GM12878 (cell line): ENCODE measurements around the gene QSOX2.

Source experiments
- BHLHE40 ChIP-seq, 2 experiments: fragments of 450-650 bp in 1 of 2; IDR thresholded peaks; 2 replicates each; pipeline ENCODE4 v1.6.1; 2011 to 2017; ENCODE audit warnings: low read depth in 2 of 2, borderline replicate concordance in 1 of 2, improper control_type of control experiment in 1 of 2, low read length in 1 of 2, mild to moderate bottlenecking in 1 of 2
- FOS ChIP-seq: IDR thresholded peaks from 3 replicates; pipeline ENCODE4 v1.6.1; 2011; ENCODE audit warnings: borderline replicate concordance; ENCODE audit not compliant: insufficient read length; ENCODE audit errors: extremely low read depth
- HDAC6 ChIP-seq: fragments of 200-600 bp; sonication (generic); IDR thresholded peaks from one replicate; pipeline ENCODE4 v1.8.0; 2017; ENCODE audit warnings: antibody characterized with exemption; ENCODE audit not compliant: unreplicated experiment
- MYC ChIP-seq: IDR thresholded peaks from 2 replicates; pipeline ENCODE4 v1.6.1; 2011; ENCODE audit warnings: mild to moderate bottlenecking, low read length, moderate library complexity, inconsistent platforms; ENCODE audit not compliant: insufficient read depth, insufficient replicate concordance, insufficient read length, severe bottlenecking
- NR2C1 ChIP-seq: fragments of 450-650 bp; IDR thresholded peaks from 2 replicates; pipeline ENCODE4 v1.6.1; 2017; ENCODE audit warnings: antibody characterized with exemption, mild to moderate bottlenecking, moderate library complexity
- SIN3A ChIP-seq: IDR thresholded peaks from 2 replicates; pipeline ENCODE4 v1.6.1; 2012; ENCODE audit warnings: low read depth, low read length, improper control_type of control experiment
- TF ChIP-seq, protein P1 (sequence below), 3 experiments: IDR thresholded peaks in 2 of 3; conservative IDR thresholded peaks in 1 of 3; 2 replicates each; pipeline ENCODE4 v1.5.1; 2011; ENCODE audit warnings: low read depth in 3 of 3, low read length in 3 of 3, mild to moderate bottlenecking in 3 of 3, control low read depth in 2 of 3, moderate library complexity in 2 of 3, inconsistent platforms in 1 of 3, mixed read lengths in 1 of 3; ENCODE audit not compliant: control insufficient read depth in 2 of 3, insufficient read depth in 1 of 3; ENCODE audit errors: extremely low read depth in 1 of 3
- TF ChIP-seq, protein P2 (sequence below): fragments of 150-350 bp; IDR thresholded peaks from 2 replicates; pipeline ENCODE4 v1.6.1; 2016; ENCODE audit warnings: low read depth, low read length
- TF ChIP-seq, protein P3 (sequence below): IDR thresholded peaks from 2 replicates; pipeline ENCODE4 v1.6.1; 2011; ENCODE audit warnings: borderline replicate concordance, low read depth, mild to moderate bottlenecking, moderate library complexity, mixed read lengths, low read length; ENCODE audit not compliant: insufficient read depth; ENCODE audit errors: extremely low read length

DNA sequence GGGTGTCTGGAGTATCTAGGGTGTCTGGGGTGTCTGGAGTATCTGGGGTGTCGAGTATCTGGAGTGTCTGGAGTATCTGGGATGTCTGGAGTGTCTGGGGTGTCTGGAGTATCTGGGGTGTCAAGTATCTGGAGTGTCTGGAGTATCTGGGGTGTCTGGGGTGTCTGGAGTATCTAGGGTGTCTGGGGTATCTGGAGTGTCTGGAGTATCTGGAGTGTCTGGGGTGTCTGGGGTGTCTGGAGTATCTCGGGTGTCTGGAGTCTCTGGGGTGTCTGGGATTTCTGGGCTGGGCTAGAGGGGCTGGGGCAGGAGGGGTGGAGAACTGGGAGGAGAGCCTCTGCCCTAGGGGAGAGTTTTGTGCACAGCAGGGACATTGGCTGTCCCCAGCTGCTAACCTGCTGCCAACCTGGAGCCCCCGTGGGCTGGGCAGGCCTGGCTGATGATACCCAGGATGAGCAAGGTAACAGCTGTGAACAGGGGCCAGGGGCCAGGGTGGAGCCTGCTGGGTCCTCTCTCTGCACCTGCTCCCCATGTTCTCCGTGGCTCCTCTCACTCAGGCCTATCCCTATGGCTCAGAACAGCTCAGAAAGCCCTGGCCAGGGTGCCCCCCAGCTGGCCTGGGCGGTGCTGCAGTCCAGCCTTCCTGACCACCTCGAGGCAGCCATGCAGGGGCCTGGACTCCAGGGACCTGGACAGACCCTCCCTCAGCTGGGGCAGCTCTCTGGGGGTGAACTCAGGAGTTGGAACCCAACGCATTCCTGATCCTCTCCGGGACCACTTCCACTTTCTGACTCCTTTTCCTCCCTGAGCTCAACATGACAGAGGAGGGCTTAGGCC lies 70.6 kb downstream of the QSOX2 start:
- TF ChIP-seq, protein P1, sequence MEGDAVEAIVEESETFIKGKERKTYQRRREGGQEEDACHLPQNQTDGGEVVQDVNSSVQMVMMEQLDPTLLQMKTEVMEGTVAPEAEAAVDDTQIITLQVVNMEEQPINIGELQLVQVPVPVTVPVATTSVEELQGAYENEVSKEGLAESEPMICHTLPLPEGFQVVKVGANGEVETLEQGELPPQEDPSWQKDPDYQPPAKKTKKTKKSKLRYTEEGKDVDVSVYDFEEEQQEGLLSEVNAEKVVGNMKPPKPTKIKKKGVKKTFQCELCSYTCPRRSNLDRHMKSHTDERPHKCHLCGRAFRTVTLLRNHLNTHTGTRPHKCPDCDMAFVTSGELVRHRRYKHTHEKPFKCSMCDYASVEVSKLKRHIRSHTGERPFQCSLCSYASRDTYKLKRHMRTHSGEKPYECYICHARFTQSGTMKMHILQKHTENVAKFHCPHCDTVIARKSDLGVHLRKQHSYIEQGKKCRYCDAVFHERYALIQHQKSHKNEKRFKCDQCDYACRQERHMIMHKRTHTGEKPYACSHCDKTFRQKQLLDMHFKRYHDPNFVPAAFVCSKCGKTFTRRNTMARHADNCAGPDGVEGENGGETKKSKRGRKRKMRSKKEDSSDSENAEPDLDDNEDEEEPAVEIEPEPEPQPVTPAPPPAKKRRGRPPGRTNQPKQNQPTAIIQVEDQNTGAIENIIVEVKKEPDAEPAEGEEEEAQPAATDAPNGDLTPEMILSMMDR (IDR thresholded peaks at IDR 0.05 in 2 of 3, conservative IDR thresholded peaks at IDR 0.05 in 1 of 3; ENCODE audit: control insufficient read depth in 2 of 3, extremely low read depth in 1 of 3, insufficient read depth in 1 of 3, low read depth in 3 of 3, low read length in 3 of 3) = no peak
- TF ChIP-seq, protein P2, sequence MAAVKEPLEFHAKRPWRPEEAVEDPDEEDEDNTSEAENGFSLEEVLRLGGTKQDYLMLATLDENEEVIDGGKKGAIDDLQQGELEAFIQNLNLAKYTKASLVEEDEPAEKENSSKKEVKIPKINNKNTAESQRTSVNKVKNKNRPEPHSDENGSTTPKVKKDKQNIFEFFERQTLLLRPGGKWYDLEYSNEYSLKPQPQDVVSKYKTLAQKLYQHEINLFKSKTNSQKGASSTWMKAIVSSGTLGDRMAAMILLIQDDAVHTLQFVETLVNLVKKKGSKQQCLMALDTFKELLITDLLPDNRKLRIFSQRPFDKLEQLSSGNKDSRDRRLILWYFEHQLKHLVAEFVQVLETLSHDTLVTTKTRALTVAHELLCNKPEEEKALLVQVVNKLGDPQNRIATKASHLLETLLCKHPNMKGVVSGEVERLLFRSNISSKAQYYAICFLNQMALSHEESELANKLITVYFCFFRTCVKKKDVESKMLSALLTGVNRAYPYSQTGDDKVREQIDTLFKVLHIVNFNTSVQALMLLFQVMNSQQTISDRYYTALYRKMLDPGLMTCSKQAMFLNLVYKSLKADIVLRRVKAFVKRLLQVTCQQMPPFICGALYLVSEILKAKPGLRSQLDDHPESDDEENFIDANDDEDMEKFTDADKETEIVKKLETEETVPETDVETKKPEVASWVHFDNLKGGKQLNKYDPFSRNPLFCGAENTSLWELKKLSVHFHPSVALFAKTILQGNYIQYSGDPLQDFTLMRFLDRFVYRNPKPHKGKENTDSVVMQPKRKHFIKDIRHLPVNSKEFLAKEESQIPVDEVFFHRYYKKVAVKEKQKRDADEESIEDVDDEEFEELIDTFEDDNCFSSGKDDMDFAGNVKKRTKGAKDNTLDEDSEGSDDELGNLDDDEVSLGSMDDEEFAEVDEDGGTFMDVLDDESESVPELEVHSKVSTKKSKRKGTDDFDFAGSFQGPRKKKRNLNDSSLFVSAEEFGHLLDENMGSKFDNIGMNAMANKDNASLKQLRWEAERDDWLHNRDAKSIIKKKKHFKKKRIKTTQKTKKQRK = no peak
- TF ChIP-seq SIN3A = no peak
- no peak for TF ChIP-seq NR2C1
- TF ChIP-seq, protein P3, sequence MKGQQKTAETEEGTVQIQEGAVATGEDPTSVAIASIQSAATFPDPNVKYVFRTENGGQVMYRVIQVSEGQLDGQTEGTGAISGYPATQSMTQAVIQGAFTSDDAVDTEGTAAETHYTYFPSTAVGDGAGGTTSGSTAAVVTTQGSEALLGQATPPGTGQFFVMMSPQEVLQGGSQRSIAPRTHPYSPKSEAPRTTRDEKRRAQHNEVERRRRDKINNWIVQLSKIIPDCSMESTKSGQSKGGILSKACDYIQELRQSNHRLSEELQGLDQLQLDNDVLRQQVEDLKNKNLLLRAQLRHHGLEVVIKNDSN = no peak
- no peak for TF ChIP-seq HDAC6
- TF ChIP-seq BHLHE40 (IDR thresholded peaks at IDR 0.05; ENCODE audit: borderline replicate concordance in 1 of 2, low read depth in 2 of 2, low read length in 1 of 2) = no peak
- TF ChIP-seq FOS = no peak
- no peak for TF ChIP-seq MYC
